ENCODE measurements around the gene COL26A1. TPM values are rescaled to one million over a fixed set of nuclear protein-coding genes. Genes with fewer than 3 reads are reported as not detected.

The COL26A1 gene
- total RNA-seq, 2 experiments from 2014 or later, result not detected

- DNase-seq (ENCODE audit: low spot score), result no peak
- Histone ChIP-seq H4K20me1 (ENCODE audit: insufficient read depth, low read length) (no peaks in the 10 kb centered on the region), H3K9me3 (ENCODE audit: low read length) (no peaks in the 10 kb centered on the region), H3K4me3 (ENCODE audit: low read depth, low read length, poor library complexity, severe bottlenecking) (no peak overlapping the region), H3K9me2 (ENCODE audit: insufficient read depth, low read length) (no peaks in the 10 kb centered on the region), H3K4me1 (ENCODE audit: insufficient read depth, low read length, poor library complexity, severe bottlenecking) (peaks cover 10% of the 10 kb centered on the region), H3K4me2 (ENCODE audit: low read length) (no peak overlapping the region), H3K36me3 (ENCODE audit: insufficient read depth, low read length) (no peaks in the 10 kb centered on the region), H3K27ac (ENCODE audit: low read depth, low read length, poor library complexity, severe bottlenecking) (no peak overlapping the region), H2AFZ (ENCODE audit: low read length) (no peak overlapping the region), H3K79me2 (ENCODE audit: insufficient read depth, low read depth, low read length) (no peaks in the 10 kb centered on the region)
- TF ChIP-seq EZH2phosphoT487 (IDR thresholded peaks at IDR 0.05; ENCODE audit: borderline replicate concordance, low read depth, low read length) (no peak), CTCF (conservative IDR thresholded peaks at IDR 0.05; ENCODE audit: low read length) (no peak)
- intact Hi-C loops (cut with micrococcal nuclease; ENCODE audit: unreplicated experiment), result no loop called here
- ChIA-PET POLR2A (interaction anchor here (0.6 kb wide), 1 partner anchor 18 kb away, joined by 4 read pairs; no protein-coding TSS in a partner anchor), CTCF (ENCODE audit: unreplicated experiment) (no interaction called here)
- BruUV-seq (replicated peaks), result no TSS peak
Observed at GRCh38 chr7:101605611-101606497, 243.2 kb downstream of the COL26A1 start.

- H3K4me2 ChIP-seq (ENCODE audit: low read length), result no peak overlapping the region
- no peaks in the 10 kb centered on the region for H3K36me3 ChIP-seq (ENCODE audit: insufficient read depth, low read length)
- DNase-seq (ENCODE audit: low spot score), result no peak
- H3K4me3 ChIP-seq (ENCODE audit: low read depth, low read length, poor library complexity, severe bottlenecking), result no peak overlapping the region
- no peak overlapping the region for H2AFZ ChIP-seq (ENCODE audit: low read length)
- H3K4me1 ChIP-seq (ENCODE audit: insufficient read depth, low read length, poor library complexity, severe bottlenecking), result peaks cover 10% of the 10 kb centered on the region
- no peaks in the 10 kb centered on the region for H3K9me2 ChIP-seq (ENCODE audit: insufficient read depth, low read length)
- H3K79me2 ChIP-seq (ENCODE audit: insufficient read depth, low read depth, low read length), result no peaks in the 10 kb centered on the region
- H3K27ac ChIP-seq (ENCODE audit: low read depth, low read length, poor library complexity, severe bottlenecking), result no peak overlapping the region
- TF ChIP-seq CTCF (conservative IDR thresholded peaks at IDR 0.05; ENCODE audit: low read length) (no peak), EZH2phosphoT487 (IDR thresholded peaks at IDR 0.05; ENCODE audit: borderline replicate concordance, low read depth, low read length) (no peak)
- BruUV-seq (replicated peaks), result no TSS peak
- intact Hi-C loops (cut with micrococcal nuclease; ENCODE audit: unreplicated experiment), result no loop called here
- H4K20me1 ChIP-seq (ENCODE audit: insufficient read depth, low read length), result no peaks in the 10 kb centered on the region
- ChIA-PET POLR2A (no interaction called here), CTCF (ENCODE audit: unreplicated experiment) (no interaction called here)
- no peaks in the 10 kb centered on the region for H3K9me3 ChIP-seq (ENCODE audit: low read length)
Observed at GRCh38 chr7:101606498-101606923, 243.8 kb downstream of the COL26A1 start.

Small RNA genes lying within 50 kb of the gene (small RNA-seq; reads per million reads assigned to genes)
- gene AC004965.1, result not detected

Other genes starting within 250 kb of the COL26A1 start
- gene SERPINE1, start 235.8 kb upstream of the COL26A1 start, total RNA-seq (2014; rRNA removed; shearing (Covaris generic)), result not detected in 2 replicates
- gene SERPINE1, start 235.8 kb upstream of the COL26A1 start, total RNA-seq (2022), result 0.30 and 0.42 TPM in 2 replicates
- 57.9 and 88.0 TPM in 2 replicates for gene AP1S1, start 208.4 kb upstream of the COL26A1 start, total RNA-seq (2014; rRNA removed; shearing (Covaris generic))
- gene AP1S1, start 208.4 kb upstream of the COL26A1 start, total RNA-seq (2022), result 58.3 and 67.3 TPM in 2 replicates
- gene VGF, start 197.3 kb upstream of the COL26A1 start, total RNA-seq (2014; rRNA removed; shearing (Covaris generic)), result not detected in 2 replicates
- 1.5 TPM in 2 replicates for gene VGF, start 197.3 kb upstream of the COL26A1 start, total RNA-seq (2022)
- gene NAT16, start 182.6 kb upstream of the COL26A1 start, total RNA-seq (2014; rRNA removed; shearing (Covaris generic)), result 0.22 TPM in 1 of 2 replicates, not detected in the other
- not detected in 2 replicates for gene NAT16, start 182.6 kb upstream of the COL26A1 start, total RNA-seq (2022)
- gene MOGAT3, start 161.8 kb upstream of the COL26A1 start, total RNA-seq (2014; rRNA removed; shearing (Covaris generic)), result not detected in 2 replicates
- gene MOGAT3, start 161.8 kb upstream of the COL26A1 start, total RNA-seq (2022), result not detected in 2 replicates
- 9.2 and 12.1 TPM in 2 replicates for gene PLOD3, start 145.3 kb upstream of the COL26A1 start, total RNA-seq (2014; rRNA removed; shearing (Covaris generic))
- gene PLOD3, start 145.3 kb upstream of the COL26A1 start, total RNA-seq (2022), result 25.0 and 30.5 TPM in 2 replicates
- 63.8 and 77.3 TPM in 2 replicates for gene ZNHIT1, start 144.7 kb upstream of the COL26A1 start, total RNA-seq (2014; rRNA removed; shearing (Covaris generic))
- 40.8 and 44.3 TPM in 2 replicates for gene ZNHIT1, start 144.7 kb upstream of the COL26A1 start, total RNA-seq (2022)
- gene CLDN15, start 125.1 kb upstream of the COL26A1 start, total RNA-seq (2014; rRNA removed; shearing (Covaris generic)), result 15.9 and 17.8 TPM in 2 replicates
- 31.9 and 34.8 TPM in 2 replicates for gene CLDN15, start 125.1 kb upstream of the COL26A1 start, total RNA-seq (2022)
- 92.7 and 114 TPM in 2 replicates for gene FIS1, start 117.8 kb upstream of the COL26A1 start, total RNA-seq (2014; rRNA removed; shearing (Covaris generic))
- gene FIS1, start 117.8 kb upstream of the COL26A1 start, total RNA-seq (2022), result 93.4 and 102 TPM in 2 replicates
- gene IFT22, start 41.1 kb upstream of the COL26A1 start, total RNA-seq (2014; rRNA removed; shearing (Covaris generic)), result 8.7 and 14.6 TPM in 2 replicates
- gene IFT22, start 41.1 kb upstream of the COL26A1 start, total RNA-seq (2022), result 13.2 and 14.1 TPM in 2 replicates

All from OCI-LY7 (cell line).